Vagina (tissue), 2 donors: ENCODE data around the gene RELT. TPM values are rescaled to one million over a fixed set of nuclear protein-coding genes. Genes with fewer than 3 reads are reported as not detected.

Experiments
- DNase-seq, 2 donors: peaks; one replicate each; pipeline ENCODE4 v3.0.0-alpha.2; 2017; ENCODE audit errors: extremely low spot score in 2 of 2
- H3K27ac ChIP-seq: fragments of 200-600 bp; sonication (generic); one replicate; pipeline ENCODE4 v1.5.1; 2019
- H3K27me3 ChIP-seq: fragments of 200-600 bp; sonication (generic); one replicate; pipeline ENCODE4 v1.5.1; 2019
- H3K36me3 ChIP-seq, 2 donors: fragments of 200-600 bp; sonication (generic); one replicate each; pipeline ENCODE4 v1.5.1; 2017 to 2019
- H3K4me1 ChIP-seq: fragments of 200-600 bp; sonication (generic); one replicate; pipeline ENCODE4 v1.5.1; 2019
- H3K4me3 ChIP-seq, 2 donors: fragments of 200-600 bp; sonication (generic); 1 replicate in 1 of 2; 2 replicates in 1 of 2; pipeline ENCODE4 v1.5.1; 2016 to 2019
- H3K9me3 ChIP-seq: fragments of 200-600 bp; sonication (generic); one replicate; pipeline ENCODE4 v1.5.1; 2019
- CTCF ChIP-seq, 3 experiments: fragments of 450-650 bp in 2 of 3; fragments of 200-600 bp in 1 of 3; sonication (generic) in 1 of 3; IDR thresholded peaks; one replicate each; pipeline ENCODE4 v1.5.1; 2017 to 2019; ENCODE audit warnings: antibody characterized with exemption in 3 of 3, mild to moderate bottlenecking in 2 of 3, moderate library complexity in 2 of 3
- POLR2A ChIP-seq, 2 donors: fragments of 450-650 bp; IDR thresholded peaks; one replicate each; pipeline ENCODE4 v1.6.1; 2017; ENCODE audit warnings: antibody characterized with exemption in 2 of 2, mild to moderate bottlenecking in 2 of 2, moderate library complexity in 2 of 2
- POLR2AphosphoS5 ChIP-seq, 2 donors: sonication (generic); formaldehyde crosslinking; IDR thresholded peaks; one replicate each; pipeline ENCODE4 v1.9.0; 2017; ENCODE audit warnings: antibody characterized with exemption in 2 of 2, mild to moderate bottlenecking in 2 of 2, low read depth in 1 of 2; ENCODE audit not compliant: insufficient read depth in 1 of 2
- intact Hi-C: fragments of 100-400 bp; cut with DNase I; formaldehyde crosslinking; loops from one replicate; pipeline ENCODE4 v1.15.1; 2023
- total RNA-seq: library from RNA; depleted of rRNA; stranded (reverse); fragments of >200 nt; gene quantifications from one replicate; pipeline ENCODE4 v1.2.3, GENCODE V29; 2016

Gene RELT
- total RNA-seq, 1 donor from 2014 or later: 6.1 TPM

GRCh38 chr11:73415854-73416615 is 39.8 kb downstream of the RELT start:
- no peak for TF ChIP-seq POLR2AphosphoS5 (IDR thresholded peaks at IDR 0.05; ENCODE audit: insufficient read depth in 1 of 2, low read depth in 1 of 2)
- no peak for DNase-seq
- H3K27ac ChIP-seq: no peak overlapping the region
- no peak overlapping the region for H3K4me3 ChIP-seq
- no peaks in the 10 kb centered on the region for H3K9me3 ChIP-seq
- H3K27me3 ChIP-seq: no peaks in the 10 kb centered on the region
- intact Hi-C loops: no loop called here
- H3K4me1 ChIP-seq: peaks cover 16% of the 10 kb centered on the region
- peaks cover 0 to 1% of the 10 kb centered on the region in 2 donors for H3K36me3 ChIP-seq

- Histone ChIP-seq H3K4me1 (peaks cover 16% of the 10 kb centered on the region), H3K36me3 (no peaks in the 10 kb centered on the region), H3K27ac (no peak overlapping the region), H3K9me3 (no peaks in the 10 kb centered on the region), H3K27me3 (no peaks in the 10 kb centered on the region), H3K4me3 (no peak overlapping the region)
- intact Hi-C loops: no loop called here
- no peak for DNase-seq
- no peak for TF ChIP-seq POLR2AphosphoS5 (IDR thresholded peaks at IDR 0.05; ENCODE audit: insufficient read depth in 1 of 2, low read depth in 1 of 2)
- TF ChIP-seq CTCF (IDR thresholded peaks at IDR 0.05): no peak
- TF ChIP-seq POLR2A (IDR thresholded peaks at IDR 0.05): no peak
These were observed 40.6 kb downstream of the RELT start for GRCh38 chr11:73416786-73417185.

- Histone ChIP-seq H3K27ac (no peak overlapping the region), H3K9me3 (no peaks in the 10 kb centered on the region), H3K4me1 (peaks cover 16% of the 10 kb centered on the region), H3K36me3 (no peaks in the 10 kb centered on the region), H3K4me3 (no peak overlapping the region), H3K27me3 (no peaks in the 10 kb centered on the region)
- intact Hi-C loops: no loop called here
- DNase-seq: no peak
- TF ChIP-seq POLR2AphosphoS5 (IDR thresholded peaks at IDR 0.05; ENCODE audit: insufficient read depth in 1 of 2, low read depth in 1 of 2): no peak
- no peak for TF ChIP-seq CTCF (IDR thresholded peaks at IDR 0.05)
- no peak for TF ChIP-seq POLR2A (IDR thresholded peaks at IDR 0.05)
These were observed 43.9 kb downstream of the RELT start for GRCh38 chr11:73420136-73420535.

- H3K4me1 ChIP-seq: no peaks in the 10 kb centered on the region
- H3K27ac ChIP-seq: no peak overlapping the region
- DNase-seq: no peak
- no peaks in the 10 kb centered on the region for H3K27me3 ChIP-seq
- TF ChIP-seq POLR2AphosphoS5 (IDR thresholded peaks at IDR 0.05; ENCODE audit: insufficient read depth in 1 of 2, low read depth in 1 of 2): no peak
- no peak for TF ChIP-seq POLR2A (IDR thresholded peaks at IDR 0.05)
- no peak for TF ChIP-seq CTCF (IDR thresholded peaks at IDR 0.05)
- intact Hi-C loops: no loop called here
- no peak overlapping the region for H3K4me3 ChIP-seq
- no peaks in the 10 kb centered on the region for H3K9me3 ChIP-seq
- H3K36me3 ChIP-seq: no peaks in the 10 kb centered on the region
These were observed 46.7 kb downstream of the RELT start for GRCh38 chr11:73422886-73423285.

GRCh38 chr11:73423506-73423905 is 47.3 kb downstream of the RELT start:
- no peak for TF ChIP-seq POLR2AphosphoS5 (IDR thresholded peaks at IDR 0.05; ENCODE audit: insufficient read depth in 1 of 2, low read depth in 1 of 2)
- no peak for TF ChIP-seq CTCF (IDR thresholded peaks at IDR 0.05)
- TF ChIP-seq POLR2A (IDR thresholded peaks at IDR 0.05): no peak
- no peaks in the 10 kb centered on the region for H3K4me1 ChIP-seq
- no peaks in the 10 kb centered on the region for H3K9me3 ChIP-seq
- H3K27ac ChIP-seq: no peak overlapping the region
- H3K4me3 ChIP-seq: no peak overlapping the region
- no peaks in the 10 kb centered on the region for H3K36me3 ChIP-seq
- intact Hi-C loops: no loop called here
- no peak for DNase-seq
- no peaks in the 10 kb centered on the region for H3K27me3 ChIP-seq
